ENCODE measurements around the gene ATF5.
"Not testable (repeated sequence)": the region's sequence is repeated elsewhere in the genome, so short reads cannot be mapped to it uniquely, and the experiment has no call there.

ATF5 gene

GRCh38 chr19:49923055-49924003 lies 5.7 kb upstream of the ATF5 start:
- no peak for DNase-seq (ENCODE audit: low read depth)

DNA sequence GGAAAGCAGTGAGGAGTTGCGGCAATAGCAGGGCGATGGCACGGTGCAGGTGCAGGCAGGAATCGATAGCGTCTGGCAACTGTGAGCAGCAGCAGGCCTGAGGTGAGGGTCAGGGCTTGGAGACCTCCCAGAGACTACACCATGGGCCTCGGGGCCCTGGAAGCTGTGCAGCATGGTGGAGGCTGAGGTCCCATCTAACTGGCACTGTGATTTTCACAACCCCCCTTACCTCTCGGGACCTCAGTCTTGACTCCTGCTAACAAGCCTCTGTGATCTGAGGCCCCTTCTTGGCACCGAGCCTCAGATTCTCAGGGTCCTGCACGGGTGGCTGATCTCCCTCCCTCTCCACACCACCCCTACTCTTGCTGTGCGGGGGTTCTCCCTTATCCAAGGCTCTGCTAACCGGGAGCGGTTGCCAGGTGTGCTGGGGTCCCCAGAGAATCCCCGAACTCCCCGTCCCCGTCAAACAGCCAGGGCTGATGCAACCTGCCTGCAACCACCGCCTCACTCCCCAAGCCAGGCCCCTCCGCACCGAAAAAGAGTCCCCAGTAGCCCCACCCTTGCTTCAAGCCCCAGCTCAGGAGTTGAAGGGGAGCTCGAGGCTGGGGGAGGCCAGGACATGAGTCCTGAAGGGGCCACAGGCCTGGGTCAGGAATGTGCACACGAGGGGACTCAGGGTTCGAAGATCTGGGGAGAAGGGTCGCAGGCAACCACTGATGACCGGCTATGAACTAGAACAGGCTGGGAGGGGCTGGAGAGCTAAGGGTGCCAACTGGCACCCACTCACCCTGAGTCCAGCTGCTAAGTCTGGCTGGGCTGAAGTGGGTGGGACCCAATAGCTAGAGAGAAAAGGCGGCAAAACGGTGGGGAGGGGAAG lies 4.8 kb upstream of the ATF5 start:
- no peak for DNase-seq (ENCODE audit: low read depth)

DNA sequence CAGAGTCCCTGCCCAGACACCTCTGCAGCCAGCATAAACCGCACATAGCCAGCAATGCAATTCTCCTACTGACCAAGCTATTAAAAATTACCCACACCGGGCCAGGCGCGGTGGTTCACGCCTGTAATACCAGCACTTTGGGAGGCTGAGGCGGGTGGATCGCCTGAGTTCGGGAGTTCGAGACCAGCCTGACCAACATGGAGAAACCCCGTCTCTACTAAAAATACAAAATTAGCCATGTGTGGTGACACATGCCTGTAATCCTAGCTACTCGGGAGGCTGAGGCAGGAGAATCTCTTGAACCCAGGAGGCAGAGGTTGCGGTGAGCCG lies 4.2 kb upstream of the ATF5 start:
- DNase-seq (ENCODE audit: low read depth) = not testable (repeated sequence)

DNA sequence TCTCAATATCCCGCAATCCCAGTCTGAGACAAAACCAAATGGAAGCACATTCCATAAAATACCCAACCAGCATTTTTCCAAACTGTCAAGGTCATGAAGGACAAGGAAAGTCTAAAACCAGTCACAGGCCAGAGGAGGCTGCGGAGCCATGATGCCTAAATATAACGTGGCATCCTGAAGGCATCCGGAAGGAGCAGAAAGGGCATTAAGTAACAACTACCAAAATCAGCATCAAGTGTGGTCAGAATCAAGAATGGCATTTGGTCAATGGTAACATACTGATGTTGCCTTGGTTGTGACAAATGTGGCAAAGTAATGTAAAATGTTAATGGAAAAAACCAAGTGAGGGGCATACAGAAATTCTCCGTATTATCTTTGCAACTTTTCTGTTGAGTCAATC lies 3.5 kb upstream of the ATF5 start:
- no peak for DNase-seq (ENCODE audit: low read depth)

GRCh38 chr19:49926515-49926914 lies 2.5 kb upstream of the ATF5 start:
- DNase-seq (ENCODE audit: low read depth) = no peak

- no peak for DNase-seq (ENCODE audit: low read depth)
These were observed 1.3 kb upstream of the ATF5 start for GRCh38 chr19:49927526-49928264.

GRCh38 chr19:49929611-49930482 lies 842 bp downstream of the ATF5 start:
- DNase-seq (ENCODE audit: low read depth) = peak; percentile 86

DNA sequence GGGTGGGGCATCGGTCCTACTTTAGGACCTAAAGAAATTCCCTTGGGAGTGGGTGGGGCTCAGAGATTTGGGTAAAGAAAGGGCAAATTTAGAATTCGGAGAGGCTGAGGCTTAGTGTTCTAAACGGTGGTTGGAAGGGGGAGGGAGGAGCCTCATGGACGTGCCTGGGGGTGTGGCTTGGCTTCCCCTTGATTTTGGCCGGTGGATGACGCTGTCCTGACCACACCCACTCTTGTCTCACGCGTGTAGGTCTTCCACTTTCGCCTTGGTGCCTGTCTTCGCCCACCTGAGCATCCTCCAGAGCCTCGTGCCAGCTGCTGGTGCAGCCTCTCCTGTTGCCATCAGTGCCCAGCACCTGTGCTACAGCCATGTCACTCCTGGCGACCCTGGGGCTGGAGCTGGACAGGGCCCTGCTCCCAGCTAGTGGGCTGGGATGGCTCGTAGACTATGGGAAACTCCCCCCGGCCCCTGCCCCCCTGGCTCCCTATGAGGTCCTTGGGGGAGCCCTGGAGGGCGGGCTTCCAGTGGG lies 1.5 kb downstream of the ATF5 start:
- DNase-seq (ENCODE audit: low read depth) = no peak

GRCh38 chr19:49931293-49932040 lies 2.5 kb downstream of the ATF5 start:
- DNase-seq (ENCODE audit: low read depth) = no peak

DNA sequence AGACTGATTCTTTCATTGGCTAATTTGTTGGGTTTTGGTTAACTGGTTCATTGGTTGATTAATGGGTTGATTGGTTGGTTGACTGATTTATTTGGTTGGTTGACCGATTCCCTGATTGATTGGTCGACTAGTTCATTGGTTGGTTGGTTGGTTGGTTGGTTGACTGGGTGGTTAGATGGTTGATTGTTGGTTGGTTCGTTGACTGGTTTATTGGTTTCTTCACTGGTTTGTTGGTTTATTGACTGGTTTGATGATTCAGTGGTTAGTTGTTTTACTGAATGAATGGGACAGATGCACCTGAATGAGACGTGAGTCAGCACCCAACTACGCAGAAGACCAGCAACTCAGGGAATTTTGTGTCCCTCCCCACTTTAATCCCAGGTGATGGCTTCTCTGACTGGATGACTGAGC lies 3.0 kb downstream of the ATF5 start:
- no peak for DNase-seq (ENCODE audit: low read depth)

DNA sequence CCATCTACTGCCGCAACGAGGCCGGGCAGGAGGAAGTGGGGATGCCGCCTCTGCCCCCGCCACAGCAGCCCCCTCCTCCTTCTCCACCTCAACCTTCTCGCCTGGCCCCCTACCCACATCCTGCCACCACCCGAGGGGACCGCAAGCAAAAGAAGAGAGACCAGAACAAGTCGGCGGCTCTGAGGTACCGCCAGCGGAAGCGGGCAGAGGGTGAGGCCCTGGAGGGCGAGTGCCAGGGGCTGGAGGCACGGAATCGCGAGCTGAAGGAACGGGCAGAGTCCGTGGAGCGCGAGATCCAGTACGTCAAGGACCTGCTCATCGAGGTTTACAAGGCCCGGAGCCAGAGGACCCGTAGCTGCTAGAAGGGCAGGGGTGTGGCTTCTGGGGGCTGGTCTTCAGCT lies 3.7 kb downstream of the ATF5 start:
- no peak for DNase-seq (ENCODE audit: low read depth)

- no peak for DNase-seq (ENCODE audit: low read depth)
These were observed 4.6 kb downstream of the ATF5 start for GRCh38 chr19:49933643-49934042.

- no peak for DNase-seq (ENCODE audit: low read depth)
These were observed 7.5 kb downstream of the ATF5 start for GRCh38 chr19:49936549-49936948.

DNA sequence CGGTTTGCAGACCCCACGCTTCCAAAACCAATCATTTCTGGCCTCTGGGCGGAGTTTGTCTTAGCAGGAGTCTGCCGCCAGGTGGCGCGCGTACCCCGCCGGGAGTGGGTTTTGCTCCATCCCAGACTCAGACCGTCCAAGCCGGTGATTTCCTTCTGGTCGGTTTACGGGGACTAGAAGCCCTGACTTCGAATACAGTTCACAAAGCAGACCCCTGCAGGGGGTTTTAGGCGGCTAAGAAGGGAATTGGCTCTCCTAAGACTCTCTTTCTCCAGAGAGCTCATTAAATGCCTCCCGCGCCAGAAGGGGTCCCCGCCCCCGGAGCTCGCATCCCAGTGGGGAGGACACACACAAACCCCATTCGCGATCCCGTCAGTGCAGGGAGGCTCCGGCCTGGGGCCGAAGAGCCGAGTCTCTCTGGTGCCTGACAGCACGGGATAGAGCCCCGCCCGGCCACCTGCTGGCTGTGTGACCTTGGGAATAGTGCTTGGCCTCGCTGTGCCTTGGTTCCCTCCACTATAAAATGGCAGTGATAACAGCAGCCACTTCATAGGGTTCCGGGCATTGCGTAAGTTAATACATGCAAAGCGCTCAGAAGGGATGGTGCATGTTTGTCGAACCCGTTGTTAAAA lies 8.9 kb downstream of the ATF5 start:
- DNase-seq (ENCODE audit: low read depth) = peak; percentile 78

GRCh38 chr19:49938662-49939061 lies 9.7 kb downstream of the ATF5 start:
- no peak for DNase-seq (ENCODE audit: low read depth)

- DNase-seq (ENCODE audit: low read depth) = no peak
These were observed 10.9 kb downstream of the ATF5 start for GRCh38 chr19:49939721-49940481.

DNA sequence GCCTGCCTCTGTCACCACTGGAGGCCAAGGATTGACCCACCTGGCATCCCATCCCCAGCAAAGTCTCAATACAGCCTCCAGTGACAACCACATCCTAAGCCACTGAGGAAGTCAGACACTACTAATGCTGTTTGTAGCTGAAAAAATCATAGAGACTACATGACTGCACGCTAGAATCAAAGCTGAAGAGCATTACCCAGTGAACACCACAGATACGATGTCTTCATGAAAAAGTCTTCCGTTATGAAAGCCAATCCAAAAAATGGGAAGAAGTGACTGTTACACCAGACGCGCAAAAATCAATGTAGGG lies 11.4 kb downstream of the ATF5 start:
- no peak for DNase-seq (ENCODE audit: low read depth)

DNA sequence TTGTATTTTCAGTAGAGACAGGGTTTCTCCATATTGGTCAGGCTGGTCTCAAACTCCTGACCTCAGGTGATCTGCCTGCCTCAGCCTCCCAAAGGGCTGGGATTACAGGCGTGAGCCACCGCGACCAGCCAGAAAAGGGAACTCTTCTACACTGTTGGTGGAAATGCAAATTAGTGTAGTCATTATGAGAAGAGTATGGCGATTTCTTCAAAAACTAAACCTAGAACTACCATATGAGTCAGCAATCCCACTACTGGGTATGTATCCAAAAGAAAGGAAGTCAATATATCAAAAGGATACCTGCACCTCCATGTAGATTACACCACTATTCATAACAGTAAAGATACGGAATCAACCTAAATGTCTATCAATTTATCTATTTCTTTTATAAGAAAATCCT lies 15.6 kb downstream of the ATF5 start:
- DNase-seq (ENCODE audit: low read depth) = not testable (repeated sequence)

DNA sequence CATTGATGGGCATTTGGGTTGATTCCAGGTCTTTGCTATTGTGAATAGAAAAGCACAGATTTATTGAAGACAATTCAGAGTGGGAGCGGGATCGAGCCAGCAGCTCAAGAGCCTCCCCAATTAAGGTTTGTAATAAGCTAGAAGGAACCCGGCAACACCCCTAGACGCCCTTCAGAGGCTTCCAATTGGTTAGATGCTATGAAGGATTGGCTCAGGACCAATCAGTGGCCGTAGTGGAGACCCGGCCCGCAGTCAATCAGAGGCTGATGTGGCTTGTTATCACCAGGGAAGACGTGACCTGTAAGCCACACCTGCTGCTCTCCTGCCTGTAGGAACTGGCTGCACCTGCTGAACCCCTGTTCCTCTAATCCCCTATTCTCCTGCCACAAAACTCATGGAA lies 17.4 kb downstream of the ATF5 start:
- DNase-seq (ENCODE audit: low read depth) = no peak

Measured in activated T-cell treated with anti-CD3 and anti-CD28 coated beads for 48 hours (primary cell).